Liver (tissue), 9 donors: ENCODE results near the gene CHST4. TPM values are rescaled to one million over a fixed set of nuclear protein-coding genes. Genes with fewer than 3 reads are reported as not detected.

Experiments
- DNase-seq: peaks from one replicate; pipeline ENCODE4 v3.0.0-alpha.2; 2017; ENCODE audit warnings: low spot score
- H3K27ac ChIP-seq, 2 donors: one replicate each; pipeline ENCODE4 v1.7.0; 2013; ENCODE audit warnings: inconsistent platforms in 2 of 2, low read length in 2 of 2, control low read depth in 1 of 2, low read depth in 1 of 2, mild to moderate bottlenecking in 1 of 2
- H3K27me3 ChIP-seq, 4 donors: one replicate each; pipeline versions ENCODE4 v1.6.1 to v1.7.0; 2013; ENCODE audit warnings: low read length in 3 of 4, inconsistent platforms in 1 of 4, mild to moderate bottlenecking in 1 of 4, moderate library complexity in 1 of 4; ENCODE audit not compliant: control insufficient read depth in 4 of 4, insufficient read depth in 4 of 4
- H3K36me3 ChIP-seq, 4 donors: one replicate each; pipeline versions ENCODE4 v1.6.1 to v1.7.0; 2013; ENCODE audit warnings: low read length in 3 of 4, mild to moderate bottlenecking in 3 of 4, low read depth in 1 of 4, moderate library complexity in 1 of 4; ENCODE audit not compliant: control insufficient read depth in 4 of 4, insufficient read depth in 3 of 4
- H3K4me1 ChIP-seq, 4 donors: one replicate each; pipeline versions ENCODE4 v1.6.1 to v1.7.0; 2013; ENCODE audit warnings: low read length in 3 of 4, mild to moderate bottlenecking in 3 of 4, moderate library complexity in 1 of 4; ENCODE audit not compliant: control insufficient read depth in 4 of 4, insufficient read depth in 4 of 4
- H3K4me3 ChIP-seq, 3 donors: one replicate each; pipeline versions ENCODE4 v1.6.1 to v1.7.0; 2013; ENCODE audit warnings: low read length in 3 of 3, control low read depth in 1 of 3, low read depth in 1 of 3, mild to moderate bottlenecking in 1 of 3
- H3K9ac ChIP-seq, 2 donors: one replicate each; pipeline ENCODE4 v1.7.0; 2013; ENCODE audit warnings: low read length in 2 of 2, mild to moderate bottlenecking in 2 of 2, moderate library complexity in 2 of 2, control low read depth in 1 of 2, low read depth in 1 of 2
- H3K9me3 ChIP-seq, 4 donors: one replicate each; pipeline versions ENCODE4 v1.6.1 to v1.7.0; 2013; ENCODE audit warnings: low read length in 3 of 4; ENCODE audit not compliant: control insufficient read depth in 4 of 4
- EGR1 ChIP-seq, 2 donors: IDR thresholded peaks; 2 replicates each; pipeline ENCODE4 v1.6.1; 2016 to 2018; ENCODE audit warnings: antibody characterized with exemption in 2 of 2, low read depth in 2 of 2
- FOXA1 ChIP-seq: IDR thresholded peaks from 2 replicates; pipeline ENCODE4 v1.6.1; 2016; ENCODE audit warnings: antibody characterized with exemption
- FOXA2 ChIP-seq: IDR thresholded peaks from 2 replicates; pipeline ENCODE4 v1.6.1; 2016; ENCODE audit warnings: antibody characterized with exemption
- GABPA ChIP-seq, 2 donors: IDR thresholded peaks in 1 of 2; conservative IDR thresholded peaks in 1 of 2; 2 replicates each; pipeline ENCODE4 v1.6.1; 2016; ENCODE audit warnings: antibody characterized with exemption in 2 of 2, mild to moderate bottlenecking in 1 of 2, moderate library complexity in 1 of 2
- HNF4A ChIP-seq, 2 donors: conservative IDR thresholded peaks; 2 replicates each; pipeline ENCODE4 v1.6.1; 2016; ENCODE audit warnings: antibody characterized with exemption in 2 of 2, mild to moderate bottlenecking in 2 of 2
- NR2F2 ChIP-seq: IDR thresholded peaks from 2 replicates; pipeline ENCODE4 v1.6.1; 2016; ENCODE audit warnings: antibody characterized with exemption
- RXRA ChIP-seq, 2 donors: IDR thresholded peaks; 2 replicates each; pipeline ENCODE4 v1.6.1; 2017 to 2018; ENCODE audit warnings: antibody characterized with exemption in 2 of 2, mild to moderate bottlenecking in 1 of 2
- TAF1 ChIP-seq: conservative IDR thresholded peaks from 2 replicates; pipeline ENCODE4 v1.6.1; 2016; ENCODE audit warnings: antibody characterized with exemption, mild to moderate bottlenecking
- YY1 ChIP-seq: IDR thresholded peaks from 2 replicates; pipeline ENCODE4 v1.6.1; 2016; ENCODE audit warnings: antibody characterized with exemption, mild to moderate bottlenecking
- WGBS: extraction: QIAGEN DNeasy Blood & Tissue Kit; methylation state at CpG from one replicate; pipeline ENCODE4 v1.1.7; 2013; 5-methylcytosine and 5-hydroxymethylcytosine counted together
- polyA plus RNA-seq, 2 donors: library from polyadenylated mRNA; stranded (reverse) in 1 of 2; unstranded in 1 of 2; fragments of 200-250 nt in 1 of 2; fragments of >200 nt in 1 of 2; fragmentation: Nextera tagmentation in 1 of 2; extraction: Ambion mirVana in 1 of 2; gene quantifications; one replicate each; pipeline versions ENCODE4 v1.2.1 to v1.2.3, GENCODE V29; 2013 to 2015
- total RNA-seq, 2 donors: library from RNA; depleted of rRNA; stranded (reverse); fragments of >200 nt; gene quantifications; one replicate each; pipeline ENCODE4 v1.2.3, GENCODE V29; 2014
- TF ChIP-seq, protein P1 (sequence below): IDR thresholded peaks from 2 replicates; pipeline ENCODE4 v1.6.1; 2016; ENCODE audit warnings: antibody characterized with exemption
- TF ChIP-seq, protein P2 (sequence below): IDR thresholded peaks from 2 replicates; pipeline ENCODE4 v1.6.1; 2016; ENCODE audit warnings: antibody characterized with exemption, mild to moderate bottlenecking
- TF ChIP-seq, protein P3 (sequence below): IDR thresholded peaks from 2 replicates; pipeline ENCODE4 v1.6.1; 2016; ENCODE audit warnings: antibody characterized with exemption
- donor health status: healthy.
- donor health status: healthy.
- donor health status: healthy.
- donor health status: healthy.
- donor health status: healthy.

Gene CHST4
- total and polyA plus RNA-seq, 4 donors, result 0.09 to 14.3 (median 7.1) TPM

DNA sequence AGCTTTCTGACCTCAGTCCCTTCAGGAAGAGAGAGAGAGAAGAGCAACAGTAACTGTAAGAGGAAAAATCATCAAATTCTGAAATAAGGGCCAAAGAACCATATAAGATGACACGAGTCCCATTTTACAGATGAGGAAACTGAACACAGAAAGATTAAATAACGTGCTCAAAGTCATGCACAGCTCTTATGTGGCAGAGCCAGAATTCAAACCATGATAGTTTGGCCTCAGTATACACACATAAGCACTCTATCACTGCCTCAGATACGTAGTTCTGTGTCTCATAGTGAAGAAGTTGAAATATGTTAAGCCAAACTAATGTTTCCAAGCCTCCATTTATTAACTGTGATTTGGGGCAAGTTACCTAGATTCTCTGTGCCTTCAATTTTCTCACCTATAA is 35.2 kb upstream of the CHST4 start:
- WGBS, result 72% methylated on average over 3 of the region's 3 CpGs
- H3K36me3 ChIP-seq, result no peaks in the 10 kb centered on the region
- no peak overlapping the region for H3K4me3 ChIP-seq
- H3K9me3 ChIP-seq, result no peaks in the 10 kb centered on the region
- H3K27me3 ChIP-seq, result no peaks in the 10 kb centered on the region
- H3K4me1 ChIP-seq, result no peaks in the 10 kb centered on the region
- H3K27ac ChIP-seq, result no peak overlapping the region
- no peak overlapping the region for H3K9ac ChIP-seq
- DNase-seq, result no peak
- no peak for TF ChIP-seq FOXA1

DNA sequence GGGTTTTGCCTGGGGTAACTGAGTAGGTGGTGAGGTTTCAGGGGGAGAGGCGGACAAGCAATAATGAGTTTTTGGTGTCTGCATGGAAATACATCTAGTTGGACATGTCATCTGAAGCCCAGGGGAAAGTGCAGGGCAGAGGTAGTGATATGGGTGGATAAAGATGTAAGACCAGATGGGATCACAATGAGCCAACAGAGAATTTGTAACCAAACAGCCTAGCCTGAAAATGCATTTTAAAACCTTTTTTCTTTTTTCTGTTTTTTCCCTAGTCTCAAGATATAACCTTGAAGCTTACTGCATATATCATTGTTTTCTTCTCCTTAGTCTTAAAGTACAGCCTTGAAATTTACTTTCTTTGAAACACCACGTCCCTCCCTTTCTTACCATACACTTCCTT is 33.4 kb upstream of the CHST4 start:
- Histone ChIP-seq H3K4me3 (no peak overlapping the region), H3K9me3 (no peaks in the 10 kb centered on the region), H3K4me1 (no peaks in the 10 kb centered on the region), H3K27ac (no peak overlapping the region), H3K36me3 (no peaks in the 10 kb centered on the region), H3K27me3 (no peaks in the 10 kb centered on the region), H3K9ac (no peak overlapping the region)
- TF ChIP-seq, protein P1, sequence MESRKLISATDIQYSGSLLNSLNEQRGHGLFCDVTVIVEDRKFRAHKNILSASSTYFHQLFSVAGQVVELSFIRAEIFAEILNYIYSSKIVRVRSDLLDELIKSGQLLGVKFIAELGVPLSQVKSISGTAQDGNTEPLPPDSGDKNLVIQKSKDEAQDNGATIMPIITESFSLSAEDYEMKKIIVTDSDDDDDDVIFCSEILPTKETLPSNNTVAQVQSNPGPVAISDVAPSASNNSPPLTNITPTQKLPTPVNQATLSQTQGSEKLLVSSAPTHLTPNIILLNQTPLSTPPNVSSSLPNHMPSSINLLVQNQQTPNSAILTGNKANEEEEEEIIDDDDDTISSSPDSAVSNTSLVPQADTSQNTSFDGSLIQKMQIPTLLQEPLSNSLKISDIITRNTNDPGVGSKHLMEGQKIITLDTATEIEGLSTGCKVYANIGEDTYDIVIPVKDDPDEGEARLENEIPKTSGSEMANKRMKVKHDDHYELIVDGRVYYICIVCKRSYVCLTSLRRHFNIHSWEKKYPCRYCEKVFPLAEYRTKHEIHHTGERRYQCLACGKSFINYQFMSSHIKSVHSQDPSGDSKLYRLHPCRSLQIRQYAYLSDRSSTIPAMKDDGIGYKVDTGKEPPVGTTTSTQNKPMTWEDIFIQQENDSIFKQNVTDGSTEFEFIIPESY, result no peak
- TF ChIP-seq, protein P2, sequence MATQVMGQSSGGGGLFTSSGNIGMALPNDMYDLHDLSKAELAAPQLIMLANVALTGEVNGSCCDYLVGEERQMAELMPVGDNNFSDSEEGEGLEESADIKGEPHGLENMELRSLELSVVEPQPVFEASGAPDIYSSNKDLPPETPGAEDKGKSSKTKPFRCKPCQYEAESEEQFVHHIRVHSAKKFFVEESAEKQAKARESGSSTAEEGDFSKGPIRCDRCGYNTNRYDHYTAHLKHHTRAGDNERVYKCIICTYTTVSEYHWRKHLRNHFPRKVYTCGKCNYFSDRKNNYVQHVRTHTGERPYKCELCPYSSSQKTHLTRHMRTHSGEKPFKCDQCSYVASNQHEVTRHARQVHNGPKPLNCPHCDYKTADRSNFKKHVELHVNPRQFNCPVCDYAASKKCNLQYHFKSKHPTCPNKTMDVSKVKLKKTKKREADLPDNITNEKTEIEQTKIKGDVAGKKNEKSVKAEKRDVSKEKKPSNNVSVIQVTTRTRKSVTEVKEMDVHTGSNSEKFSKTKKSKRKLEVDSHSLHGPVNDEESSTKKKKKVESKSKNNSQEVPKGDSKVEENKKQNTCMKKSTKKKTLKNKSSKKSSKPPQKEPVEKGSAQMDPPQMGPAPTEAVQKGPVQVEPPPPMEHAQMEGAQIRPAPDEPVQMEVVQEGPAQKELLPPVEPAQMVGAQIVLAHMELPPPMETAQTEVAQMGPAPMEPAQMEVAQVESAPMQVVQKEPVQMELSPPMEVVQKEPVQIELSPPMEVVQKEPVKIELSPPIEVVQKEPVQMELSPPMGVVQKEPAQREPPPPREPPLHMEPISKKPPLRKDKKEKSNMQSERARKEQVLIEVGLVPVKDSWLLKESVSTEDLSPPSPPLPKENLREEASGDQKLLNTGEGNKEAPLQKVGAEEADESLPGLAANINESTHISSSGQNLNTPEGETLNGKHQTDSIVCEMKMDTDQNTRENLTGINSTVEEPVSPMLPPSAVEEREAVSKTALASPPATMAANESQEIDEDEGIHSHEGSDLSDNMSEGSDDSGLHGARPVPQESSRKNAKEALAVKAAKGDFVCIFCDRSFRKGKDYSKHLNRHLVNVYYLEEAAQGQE, result no peak
- no peak for TF ChIP-seq RXRA (IDR thresholded peaks at IDR 0.05)
- no peak for TF ChIP-seq FOXA2
- TF ChIP-seq FOXA1, result no peak
- TF ChIP-seq YY1, result no peak
- no peak for TF ChIP-seq EGR1 (IDR thresholded peaks at IDR 0.05; ENCODE audit: low read depth in 2 of 2)
- TF ChIP-seq HNF4A (conservative IDR thresholded peaks at IDR 0.05), result no peak
- no peak for TF ChIP-seq GABPA (IDR thresholded peaks at IDR 0.05 in 1 of 2, conservative IDR thresholded peaks at IDR 0.05 in 1 of 2)
- WGBS, result 78% methylated on average over 2 of the region's 2 CpGs
- no peak for DNase-seq

DNA sequence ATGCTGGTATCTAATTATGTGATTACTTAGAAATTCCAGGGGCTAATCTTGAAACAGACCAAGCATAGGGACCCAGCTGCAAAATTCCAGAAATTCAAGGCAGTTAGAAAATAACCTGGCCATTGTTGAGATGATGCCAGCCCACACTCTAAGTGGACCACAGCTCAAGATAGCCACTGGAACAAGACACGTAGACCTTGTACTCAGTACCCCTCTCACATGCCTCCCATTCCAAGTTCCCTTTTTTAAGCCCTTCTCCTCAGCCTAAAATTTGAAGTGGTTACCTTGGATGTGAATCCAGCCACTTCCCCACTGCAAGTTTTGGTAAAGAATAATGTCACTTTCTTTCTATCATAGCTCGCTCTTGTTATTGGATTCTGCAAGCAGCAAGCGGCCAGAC is 33.0 kb upstream of the CHST4 start:
- 72% methylated on average over 3 of the region's 3 CpGs for WGBS
- DNase-seq, result no peak
- H3K27me3 ChIP-seq, result no peaks in the 10 kb centered on the region
- TF ChIP-seq YY1, result no peak
- TF ChIP-seq, protein P2, result no peak
- TF ChIP-seq HNF4A (conservative IDR thresholded peaks at IDR 0.05), result no peak
- TF ChIP-seq NR2F2, result no peak
- TF ChIP-seq, protein P1, result no peak
- TF ChIP-seq, protein P3, sequence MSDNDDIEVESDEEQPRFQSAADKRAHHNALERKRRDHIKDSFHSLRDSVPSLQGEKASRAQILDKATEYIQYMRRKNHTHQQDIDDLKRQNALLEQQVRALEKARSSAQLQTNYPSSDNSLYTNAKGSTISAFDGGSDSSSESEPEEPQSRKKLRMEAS, result no peak
- TF ChIP-seq TAF1, result no peak
- H3K4me3 ChIP-seq, result no peak overlapping the region
- no peaks in the 10 kb centered on the region for H3K4me1 ChIP-seq
- no peak overlapping the region for H3K9ac ChIP-seq
- no peak overlapping the region for H3K27ac ChIP-seq
- H3K9me3 ChIP-seq, result no peaks in the 10 kb centered on the region
- no peaks in the 10 kb centered on the region for H3K36me3 ChIP-seq
